Lower leg skin (tissue), 4 donors: ENCODE measurements around the gene TOP3B. TPM values are rescaled to one million over a fixed set of nuclear protein-coding genes. Genes with fewer than 3 reads are reported as not detected.

Source experiments
- DNase-seq, 2 donors: peaks; one replicate each; pipeline ENCODE4 v3.0.0-alpha.2; 2019; ENCODE audit warnings: low spot score in 2 of 2
- H3K4me3 ChIP-seq: fragments of 200-600 bp; sonication (generic); 2 replicates; pipeline ENCODE4 v1.5.1; 2017; ENCODE audit warnings: mild to moderate bottlenecking, low read depth; ENCODE audit not compliant: poor library complexity, severe bottlenecking
- CTCF ChIP-seq, 3 donors: fragments of 450-650 bp; IDR thresholded peaks; one replicate each; pipeline ENCODE4 v1.5.1; 2016; ENCODE audit warnings: antibody characterized with exemption in 3 of 3, mild to moderate bottlenecking in 3 of 3, moderate library complexity in 2 of 3
- POLR2A ChIP-seq, 2 donors: fragments of 450-650 bp; IDR thresholded peaks; one replicate each; pipeline ENCODE4 v1.6.1; 2016 to 2017; ENCODE audit warnings: antibody characterized with exemption in 2 of 2, mild to moderate bottlenecking in 1 of 2, moderate library complexity in 1 of 2
- WGBS, 2 donors: methylation state at CpG; one replicate each; pipeline ENCODE4 v1.1.5; 2018; 5-methylcytosine and 5-hydroxymethylcytosine counted together
- intact Hi-C: fragments of 100-400 bp; cut with DNase I; formaldehyde crosslinking; loops from one replicate; pipeline ENCODE4 v1.15.0; 2023; ENCODE audit warnings: low total_unique reads
- total RNA-seq, 4 donors: library from RNA; depleted of rRNA; stranded (reverse); fragments of >200 nt; gene quantifications; one replicate each; pipeline ENCODE4 v1.1.0, GENCODE V29; 2016

Gene TOP3B
- total RNA-seq, 4 donors from 2014 or later, result 23.6 to 53.6 (median 29.7) TPM

GRCh38 chr22:22005945-22006595 is 23.5 kb upstream of the TOP3B start:
- 83 to 85% methylated on average over 5 of the region's 5 CpGs for WGBS, 2 donors
- intact Hi-C loops, result no loop called here
- no peak overlapping the region for H3K4me3 ChIP-seq
- peak in 1 of 2 donors; percentile 12 for DNase-seq
- TF ChIP-seq CTCF (IDR thresholded peaks at IDR 0.05) (no peak), POLR2A (IDR thresholded peaks at IDR 0.05) (no peak)

GRCh38 chr22:22003233-22003632 is 20.6 kb upstream of the TOP3B start:
- peak in 1 of 2 donors; percentile 6 for DNase-seq
- intact Hi-C loops, result no loop called here
- TF ChIP-seq POLR2A (IDR thresholded peaks at IDR 0.05) (no peak), CTCF (IDR thresholded peaks at IDR 0.05) (no peak)
- WGBS, 2 donors, result 83% methylated on average over 3 of the region's 3 CpGs
- H3K4me3 ChIP-seq, result no peak overlapping the region

- H3K4me3 ChIP-seq, result no peak overlapping the region
- DNase-seq, result no peak
- 93 to 95% methylated on average over 3 of the region's 3 CpGs for WGBS, 2 donors
- TF ChIP-seq POLR2A (IDR thresholded peaks at IDR 0.05), result no peak
- TF ChIP-seq CTCF (IDR thresholded peaks at IDR 0.05), result no peak
- intact Hi-C loops, result no loop called here
Measured at GRCh38 chr22:22002526-22003055, 20.0 kb upstream of the TOP3B start.

- H3K4me3 ChIP-seq, result no peak overlapping the region
- TF ChIP-seq CTCF (IDR thresholded peaks at IDR 0.05), result no peak
- TF ChIP-seq POLR2A (IDR thresholded peaks at IDR 0.05), result no peak
- intact Hi-C loops, result no loop called here
- DNase-seq, result no peak
- WGBS, 2 donors, result 90 to 95% methylated on average over 2 of the region's 2 CpGs
Measured at GRCh38 chr22:22001664-22002525, 19.3 kb upstream of the TOP3B start.

- intact Hi-C loops, result no loop called here
- TF ChIP-seq CTCF (IDR thresholded peaks at IDR 0.05) (no peak), POLR2A (IDR thresholded peaks at IDR 0.05) (no peak)
- H3K4me3 ChIP-seq, result no peak overlapping the region
- 84 to 88% methylated on average over 7 of the region's 7 CpGs for WGBS, 2 donors
- no peak for DNase-seq
Measured at GRCh38 chr22:21998595-21999247, 16.1 kb upstream of the TOP3B start.
